GM23338 (cell line): ENCODE measurements around the gene MAPK8. TPM values are rescaled to one million over a fixed set of nuclear protein-coding genes. Genes with fewer than 3 reads are reported as not detected.

ENCODE experiments used
- ATAC-seq: fragments of 200-7000 bp; cut with Tn5 transposase; 3 replicates; pipeline ENCODE4 v1.9.1; 2020
- DNase-seq: peaks from one replicate; pipeline ENCODE4 v3.0.0-alpha.2; 2015; ENCODE audit warnings: low spot score
- H2AFZ ChIP-seq: fragments of 200-600 bp; sonication (generic); 2 replicates; pipeline ENCODE4 v1.8.0; 2016; ENCODE audit warnings: antibody characterized with exemption, mild to moderate bottlenecking, moderate library complexity
- H3F3A ChIP-seq: fragments of 200-600 bp; sonication (generic); replicated peaks from 2 replicates; pipeline ENCODE4 v1.8.0; 2017; ENCODE audit warnings: antibody characterized with exemption, mixed run types, low read depth
- H3K27ac ChIP-seq: fragments of 200-600 bp; sonication (generic); 2 replicates; pipeline ENCODE4 v1.6.1; 2016; ENCODE audit warnings: low read depth
- H3K27me3 ChIP-seq: fragments of 200-600 bp; sonication (generic); 2 replicates; pipeline ENCODE4 v1.8.0; 2016; ENCODE audit warnings: mild to moderate bottlenecking, mixed run types, moderate library complexity; ENCODE audit not compliant: insufficient read depth
- H3K36me3 ChIP-seq: fragments of 200-600 bp; sonication (generic); 2 replicates; pipeline ENCODE4 v1.8.0; 2016; ENCODE audit warnings: mild to moderate bottlenecking; ENCODE audit not compliant: insufficient read depth
- H3K4me1 ChIP-seq: fragments of 200-600 bp; sonication (generic); 2 replicates; pipeline ENCODE4 v1.8.0; 2016; ENCODE audit warnings: mild to moderate bottlenecking, moderate library complexity; ENCODE audit not compliant: insufficient read depth
- H3K4me2 ChIP-seq: fragments of 200-600 bp; sonication (generic); 2 replicates; pipeline ENCODE4 v1.7.1; 2017; ENCODE audit warnings: mixed run types
- H3K4me3 ChIP-seq: fragments of 200-600 bp; sonication (generic); 2 replicates; pipeline ENCODE4 v1.6.1; 2016; ENCODE audit warnings: mixed run types
- H3K79me2 ChIP-seq: fragments of 200-600 bp; sonication (generic); replicated peaks from 2 replicates; pipeline ENCODE4 v1.8.0; 2017; ENCODE audit warnings: mild to moderate bottlenecking; ENCODE audit not compliant: insufficient read depth
- H3K9me2 ChIP-seq: fragments of 200-600 bp; sonication (generic); 2 replicates; pipeline ENCODE4 v1.8.0; 2017; ENCODE audit not compliant: insufficient read depth
- H4K20me1 ChIP-seq: fragments of 200-600 bp; sonication (generic); replicated peaks from 2 replicates; pipeline ENCODE4 v1.8.0; 2017; ENCODE audit warnings: mild to moderate bottlenecking; ENCODE audit not compliant: insufficient read depth
- H3K27ac Mint-ChIP-seq: 2 replicates; pipeline ENCODE4 v1.8.0; 2020; ENCODE audit warnings: inconsistent platforms, mild to moderate bottlenecking, moderate library complexity, mixed read lengths
- H3K27me3 Mint-ChIP-seq: 3 replicates; pipeline ENCODE4 v1.8.0; 2022; ENCODE audit warnings: low read depth, mild to moderate bottlenecking, moderate library complexity, mixed read lengths, inconsistent platforms; ENCODE audit not compliant: insufficient read depth, poor library complexity
- H3K36me3 Mint-ChIP-seq: 3 replicates; pipeline ENCODE4 v1.8.0; 2021; ENCODE audit warnings: low read depth, mild to moderate bottlenecking, inconsistent platforms, moderate library complexity, mixed read lengths
- H3K4me1 Mint-ChIP-seq: 3 replicates; pipeline ENCODE4 v1.8.0; 2020; ENCODE audit warnings: mild to moderate bottlenecking, inconsistent platforms, mixed read lengths
- H3K4me3 Mint-ChIP-seq: 3 replicates; pipeline ENCODE4 v1.8.0; 2021; ENCODE audit warnings: moderate library complexity, mild to moderate bottlenecking, inconsistent platforms, mixed read lengths
- H3K9me3 Mint-ChIP-seq: 3 replicates; pipeline ENCODE4 v1.8.0; 2020; ENCODE audit warnings: moderate library complexity, mild to moderate bottlenecking, inconsistent platforms, mixed read lengths
- CREB1 ChIP-seq: fragments of 250-450 bp; sonication (Bioruptor Pico); IDR thresholded peaks from 2 replicates; pipeline ENCODE4 v1.5.0; 2020; ENCODE audit warnings: low read depth, mild to moderate bottlenecking, moderate library complexity
- CTCF ChIP-seq, 2 experiments: fragments of 200-600 bp in 1 of 2; sonication (generic) in 1 of 2; conservative IDR thresholded peaks; 2 replicates each; pipeline versions ENCODE4 v1.5.1 to v1.6.1; 2016 to 2017; ENCODE audit warnings: antibody characterized with exemption in 2 of 2, low read depth in 2 of 2, mild to moderate bottlenecking in 2 of 2, moderate library complexity in 1 of 2
- EZH2 ChIP-seq: fragments of 200-600 bp; sonication (generic); IDR thresholded peaks from one replicate; pipeline ENCODE4 v1.8.0; 2017; ENCODE audit warnings: antibody characterized with exemption, mild to moderate bottlenecking, low read depth; ENCODE audit not compliant: unreplicated experiment
- EZH2phosphoT487 ChIP-seq: fragments of 200-600 bp; sonication (generic); IDR thresholded peaks from one replicate; pipeline ENCODE4 v1.8.1; 2018; ENCODE audit warnings: antibody characterized with exemption; ENCODE audit not compliant: unreplicated experiment
- JUNB ChIP-seq: IDR thresholded peaks from one replicate; pipeline ENCODE4 v1.6.1; 2016; ENCODE audit warnings: antibody characterized with exemption; ENCODE audit not compliant: unreplicated experiment
- POLR2AphosphoS5 ChIP-seq: IDR thresholded peaks from 2 replicates; pipeline ENCODE4 v1.6.1; 2016; ENCODE audit warnings: antibody characterized with exemption, low read depth
- REST ChIP-seq: IDR thresholded peaks from one replicate; pipeline ENCODE4 v1.6.1; 2018; ENCODE audit warnings: antibody characterized with exemption; ENCODE audit not compliant: unreplicated experiment
- STAT1 ChIP-seq: IDR thresholded peaks from one replicate; pipeline ENCODE4 v1.6.1; 2016; ENCODE audit warnings: antibody characterized with exemption; ENCODE audit not compliant: unreplicated experiment
- ZNF114 ChIP-seq: fragments of 250-450 bp; sonication (Bioruptor Pico); IDR thresholded peaks from 2 replicates; pipeline ENCODE4 v1.5.0; 2020; ENCODE audit warnings: mild to moderate bottlenecking, moderate library complexity
- ZNF462 ChIP-seq: fragments of 250-450 bp; sonication (Bioruptor Pico); IDR thresholded peaks from 2 replicates; pipeline ENCODE4 v1.5.0; 2020; ENCODE audit warnings: mild to moderate bottlenecking, moderate library complexity
- polyA plus RNA-seq: library from polyadenylated mRNA; unstranded; fragments of >200 nt; fragmentation: Nextera tagmentation; extraction: Ambion mirVana; gene quantifications from 2 replicates; pipeline ENCODE4 v1.2.1, GENCODE V29; 2016
- total RNA-seq: library from RNA; depleted of rRNA; stranded (reverse); fragments of >200 nt; shearing (Covaris generic); gene quantifications from 2 replicates; pipeline ENCODE4 v1.2.3, GENCODE V29; 2014
- TF ChIP-seq, protein P1 (sequence below): IDR thresholded peaks from 2 replicates; pipeline ENCODE4 v1.6.1; 2016; ENCODE audit warnings: antibody characterized with exemption

Gene MAPK8
- total and polyA plus RNA-seq, 2 experiments from 2014 or later = 52.4 to 73.6 TPM

DNA sequence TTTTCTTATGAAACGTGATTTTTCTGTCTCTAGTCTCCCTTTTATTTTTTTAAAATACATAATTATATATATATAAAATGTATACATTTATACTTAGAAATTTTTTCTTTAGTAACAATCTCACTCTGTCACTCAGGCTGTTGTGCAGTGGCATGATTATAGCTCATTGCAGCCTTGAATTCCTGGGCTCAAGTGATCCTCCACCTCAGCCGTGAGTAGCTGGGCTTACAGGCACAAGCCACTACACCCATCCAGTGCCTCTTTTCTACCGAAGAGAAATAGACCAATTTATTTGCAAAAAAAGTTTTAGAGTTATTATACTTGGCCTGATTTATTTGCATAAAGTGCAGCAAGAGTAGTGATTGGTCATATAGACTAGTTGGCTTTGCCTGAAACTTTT, 72.2 kb downstream of the MAPK8 start:
- no peaks in the 10 kb centered on the region for H3K36me3 ChIP-seq
- no peak for TF ChIP-seq JUNB
- no peak for TF ChIP-seq CREB1 (CRISPR knock-in tag)
- TF ChIP-seq, protein P1, sequence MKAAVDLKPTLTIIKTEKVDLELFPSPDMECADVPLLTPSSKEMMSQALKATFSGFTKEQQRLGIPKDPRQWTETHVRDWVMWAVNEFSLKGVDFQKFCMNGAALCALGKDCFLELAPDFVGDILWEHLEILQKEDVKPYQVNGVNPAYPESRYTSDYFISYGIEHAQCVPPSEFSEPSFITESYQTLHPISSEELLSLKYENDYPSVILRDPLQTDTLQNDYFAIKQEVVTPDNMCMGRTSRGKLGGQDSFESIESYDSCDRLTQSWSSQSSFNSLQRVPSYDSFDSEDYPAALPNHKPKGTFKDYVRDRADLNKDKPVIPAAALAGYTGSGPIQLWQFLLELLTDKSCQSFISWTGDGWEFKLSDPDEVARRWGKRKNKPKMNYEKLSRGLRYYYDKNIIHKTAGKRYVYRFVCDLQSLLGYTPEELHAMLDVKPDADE = no peak
- no peak for TF ChIP-seq ZNF114 (CRISPR knock-in tag)
- TF ChIP-seq EZH2phosphoT487 = no peak
- no peak for TF ChIP-seq POLR2AphosphoS5
- no peak for TF ChIP-seq CTCF (conservative IDR thresholded peaks at IDR 0.05; ENCODE audit: low read depth in 2 of 2)
- TF ChIP-seq REST = no peak
- no peak for TF ChIP-seq STAT1
- no peak for TF ChIP-seq EZH2
- TF ChIP-seq ZNF462 (CRISPR knock-in tag) = no peak

More for the DNA sequence above, 72.2 kb downstream of the MAPK8 start:
- Mint-ChIP-seq H3K27ac (no peak overlapping the region), H3K27me3 (peaks cover 2% of the 10 kb centered on the region), H3K4me1 (peaks cover 11% of the 10 kb centered on the region; the same call in 2 of the 3 replicates), H3K9me3 (peaks cover 16% of the 10 kb centered on the region; the same call in 2 of the 3 replicates), H3K36me3 (peaks cover 15% of the 10 kb centered on the region; the same call in 2 of the 3 replicates), H3K4me3 (no peak overlapping the region)
- Histone ChIP-seq H4K20me1 (no peaks in the 10 kb centered on the region), H3K79me2 (peaks cover 29% of the 10 kb centered on the region), H2AFZ (no peak overlapping the region), H3K27me3 (no peaks in the 10 kb centered on the region), H3K4me1 (peaks cover 8% of the 10 kb centered on the region), H3K4me3 (no peak overlapping the region), H3K27ac (no peak overlapping the region), H3K9me2 (no peaks in the 10 kb centered on the region; the same call in 1 of the 2 replicates), H3K4me2 (no peak overlapping the region), H3F3A (no peaks in the 10 kb centered on the region)
- ATAC-seq (no peak), DNase-seq (no peak)
